Neural cell (in vitro differentiated cells): Measurements from ENCODE around the gene RASGEF1C. TPM values are rescaled to one million over a fixed set of nuclear protein-coding genes. Genes with fewer than 3 reads are reported as not detected.

Experiments
- H2AFZ ChIP-seq: fragments of 200-600, 300-800 bp; sonication (generic), shearing (Covaris generic); 2 replicates; pipeline ENCODE4 v1.6.0; 2014; ENCODE audit warnings: low read depth, mild to moderate bottlenecking, antibody characterized with exemption, low read length, moderate library complexity
- H3F3A ChIP-seq: fragments of 200-600 bp; shearing (Covaris generic); 2 replicates; pipeline ENCODE4 v1.6.1; 2016; ENCODE audit warnings: mild to moderate bottlenecking, moderate library complexity, mixed read lengths, antibody characterized with exemption, low read length; ENCODE audit not compliant: insufficient read depth, poor library complexity, severe bottlenecking
- H3K27ac ChIP-seq: fragments of 200-600, 300-800 bp; sonication (generic), shearing (Covaris generic); 2 replicates; pipeline ENCODE4 v1.5.1; 2014; ENCODE audit warnings: mild to moderate bottlenecking, low read length, moderate library complexity
- H3K27me3 ChIP-seq: fragments of 300-800, 200-600 bp; sonication (generic), shearing (Covaris generic); 2 replicates; pipeline ENCODE4 v1.6.0; 2014; ENCODE audit warnings: mild to moderate bottlenecking, low read depth, low read length, moderate library complexity; ENCODE audit not compliant: insufficient read depth
- H3K36me3 ChIP-seq: fragments of 300-800, 200-600 bp; sonication (generic), shearing (Covaris generic); 2 replicates; pipeline ENCODE4 v1.5.1; 2014; ENCODE audit warnings: mild to moderate bottlenecking, antibody characterized with exemption, low read length, moderate library complexity; ENCODE audit not compliant: insufficient read depth
- H3K4me2 ChIP-seq: fragments of 300-800, 200-600 bp; sonication (generic), shearing (Covaris generic); 2 replicates; pipeline ENCODE4 v1.6.0; 2014; ENCODE audit warnings: mild to moderate bottlenecking, low read length
- H3K4me3 ChIP-seq: fragments of 300-800, 200-600 bp; sonication (generic), shearing (Covaris generic); 2 replicates; pipeline ENCODE4 v1.5.1; 2014; ENCODE audit warnings: mild to moderate bottlenecking, low read length, moderate library complexity
- H3K79me2 ChIP-seq: fragments of 200-600 bp; shearing (Covaris generic); replicated peaks from 2 replicates; pipeline ENCODE4 v1.6.0; 2014; ENCODE audit warnings: mild to moderate bottlenecking, low read length, moderate library complexity; ENCODE audit not compliant: insufficient read depth
- H3K9ac ChIP-seq: fragments of 300-800, 200-600 bp; sonication (generic), shearing (Covaris generic); 2 replicates; pipeline ENCODE4 v1.6.1; 2016; ENCODE audit warnings: mild to moderate bottlenecking, low read length, mixed read lengths
- H3K9me2 ChIP-seq: fragments of 200-600 bp; shearing (Covaris generic); 2 replicates; pipeline ENCODE4 v1.6.1; 2016; ENCODE audit warnings: mild to moderate bottlenecking, low read length, mixed read lengths; ENCODE audit not compliant: insufficient read depth
- H3K9me3 ChIP-seq: fragments of 200-600, 300-800 bp; sonication (generic), shearing (Covaris generic); 2 replicates; pipeline ENCODE4 v1.6.1; 2016; ENCODE audit warnings: mild to moderate bottlenecking, mixed run types, low read length, moderate library complexity, mixed read lengths
- H4K20me1 ChIP-seq: fragments of 200-600 bp; shearing (Covaris generic); 2 replicates; pipeline ENCODE4 v1.6.1; 2016; ENCODE audit warnings: mild to moderate bottlenecking, mixed run types; ENCODE audit not compliant: insufficient read depth
- EP300 ChIP-seq: fragments of 450-650 bp; conservative IDR thresholded peaks from 2 replicates; pipeline ENCODE4 v1.6.1; 2014; ENCODE audit warnings: antibody characterized with exemption, mild to moderate bottlenecking, moderate library complexity; ENCODE audit not compliant: poor library complexity, severe bottlenecking
- EZH2 ChIP-seq: fragments of 200-600, 300-800 bp; shearing (Covaris generic), sonication (generic); IDR thresholded peaks from 2 replicates; pipeline ENCODE4 v1.6.1; 2014; ENCODE audit warnings: antibody characterized with exemption, low read length, borderline replicate concordance, mild to moderate bottlenecking; ENCODE audit not compliant: insufficient read depth, poor library complexity, severe bottlenecking
- MXI1 ChIP-seq: fragments of 450-650 bp; conservative IDR thresholded peaks from 2 replicates; pipeline ENCODE4 v1.6.1; 2014; ENCODE audit warnings: antibody characterized with exemption, mild to moderate bottlenecking; ENCODE audit not compliant: poor library complexity, severe bottlenecking
- RAD21 ChIP-seq: fragments of 450-650 bp; conservative IDR thresholded peaks from 2 replicates; pipeline ENCODE4 v1.6.1; 2014; ENCODE audit warnings: antibody characterized with exemption, mild to moderate bottlenecking, moderate library complexity
- polyA plus RNA-seq: library from polyadenylated mRNA; depleted of rRNA; stranded (reverse); fragments of >200 nt; gene quantifications from 2 replicates; pipeline ENCODE4 v1.2.3, GENCODE V29; 2014
- TF ChIP-seq, protein P1 (sequence below): IDR thresholded peaks from 2 replicates; pipeline ENCODE4 v1.6.1; 2012; ENCODE audit warnings: borderline replicate concordance
- TF ChIP-seq, protein P2 (sequence below): fragments of 450-650 bp; IDR thresholded peaks from 2 replicates; pipeline ENCODE4 v1.5.1; 2014; ENCODE audit warnings: antibody characterized with exemption, mild to moderate bottlenecking, moderate library complexity; ENCODE audit not compliant: poor library complexity, severe bottlenecking

The RASGEF1C gene
- polyA plus RNA-seq, 1 donor from 2014 or later = 5.3 TPM

DNA sequence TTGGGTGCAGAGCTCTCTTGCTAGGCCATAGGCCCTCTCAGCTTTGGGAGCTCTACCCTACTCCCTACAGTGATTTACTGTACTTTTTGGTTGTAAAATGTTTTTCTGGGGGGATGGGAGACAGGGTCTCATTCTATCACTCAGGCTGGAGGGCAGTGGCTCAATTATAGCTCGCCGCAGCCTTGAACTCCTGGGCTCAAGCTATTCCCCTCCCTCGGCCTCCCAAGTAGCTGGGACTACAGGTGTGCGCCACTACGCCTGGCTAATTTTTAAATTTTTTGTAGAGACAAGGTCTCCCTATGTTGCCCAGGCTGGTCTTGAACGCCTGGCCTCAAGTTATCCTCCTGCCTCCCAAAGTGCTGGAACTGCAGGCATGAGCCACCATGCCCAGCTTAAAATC, 115.8 kb downstream of the RASGEF1C start:
- Histone ChIP-seq H3K4me2 (no peak overlapping the region), H3K9me2 (no peaks in the 10 kb centered on the region), H3K9me3 (no peaks in the 10 kb centered on the region), H3K27me3 (no peaks in the 10 kb centered on the region), H3K36me3 (no peaks in the 10 kb centered on the region), H3F3A (no peaks in the 10 kb centered on the region), H3K27ac (no peak overlapping the region), H3K4me3 (no peak overlapping the region), H3K79me2 (no peaks in the 10 kb centered on the region), H4K20me1 (no peaks in the 10 kb centered on the region), H3K9ac (no peak overlapping the region), H2AFZ (no peak overlapping the region)
- TF ChIP-seq, protein P1, sequence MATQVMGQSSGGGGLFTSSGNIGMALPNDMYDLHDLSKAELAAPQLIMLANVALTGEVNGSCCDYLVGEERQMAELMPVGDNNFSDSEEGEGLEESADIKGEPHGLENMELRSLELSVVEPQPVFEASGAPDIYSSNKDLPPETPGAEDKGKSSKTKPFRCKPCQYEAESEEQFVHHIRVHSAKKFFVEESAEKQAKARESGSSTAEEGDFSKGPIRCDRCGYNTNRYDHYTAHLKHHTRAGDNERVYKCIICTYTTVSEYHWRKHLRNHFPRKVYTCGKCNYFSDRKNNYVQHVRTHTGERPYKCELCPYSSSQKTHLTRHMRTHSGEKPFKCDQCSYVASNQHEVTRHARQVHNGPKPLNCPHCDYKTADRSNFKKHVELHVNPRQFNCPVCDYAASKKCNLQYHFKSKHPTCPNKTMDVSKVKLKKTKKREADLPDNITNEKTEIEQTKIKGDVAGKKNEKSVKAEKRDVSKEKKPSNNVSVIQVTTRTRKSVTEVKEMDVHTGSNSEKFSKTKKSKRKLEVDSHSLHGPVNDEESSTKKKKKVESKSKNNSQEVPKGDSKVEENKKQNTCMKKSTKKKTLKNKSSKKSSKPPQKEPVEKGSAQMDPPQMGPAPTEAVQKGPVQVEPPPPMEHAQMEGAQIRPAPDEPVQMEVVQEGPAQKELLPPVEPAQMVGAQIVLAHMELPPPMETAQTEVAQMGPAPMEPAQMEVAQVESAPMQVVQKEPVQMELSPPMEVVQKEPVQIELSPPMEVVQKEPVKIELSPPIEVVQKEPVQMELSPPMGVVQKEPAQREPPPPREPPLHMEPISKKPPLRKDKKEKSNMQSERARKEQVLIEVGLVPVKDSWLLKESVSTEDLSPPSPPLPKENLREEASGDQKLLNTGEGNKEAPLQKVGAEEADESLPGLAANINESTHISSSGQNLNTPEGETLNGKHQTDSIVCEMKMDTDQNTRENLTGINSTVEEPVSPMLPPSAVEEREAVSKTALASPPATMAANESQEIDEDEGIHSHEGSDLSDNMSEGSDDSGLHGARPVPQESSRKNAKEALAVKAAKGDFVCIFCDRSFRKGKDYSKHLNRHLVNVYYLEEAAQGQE = no peak
- TF ChIP-seq, protein P2, sequence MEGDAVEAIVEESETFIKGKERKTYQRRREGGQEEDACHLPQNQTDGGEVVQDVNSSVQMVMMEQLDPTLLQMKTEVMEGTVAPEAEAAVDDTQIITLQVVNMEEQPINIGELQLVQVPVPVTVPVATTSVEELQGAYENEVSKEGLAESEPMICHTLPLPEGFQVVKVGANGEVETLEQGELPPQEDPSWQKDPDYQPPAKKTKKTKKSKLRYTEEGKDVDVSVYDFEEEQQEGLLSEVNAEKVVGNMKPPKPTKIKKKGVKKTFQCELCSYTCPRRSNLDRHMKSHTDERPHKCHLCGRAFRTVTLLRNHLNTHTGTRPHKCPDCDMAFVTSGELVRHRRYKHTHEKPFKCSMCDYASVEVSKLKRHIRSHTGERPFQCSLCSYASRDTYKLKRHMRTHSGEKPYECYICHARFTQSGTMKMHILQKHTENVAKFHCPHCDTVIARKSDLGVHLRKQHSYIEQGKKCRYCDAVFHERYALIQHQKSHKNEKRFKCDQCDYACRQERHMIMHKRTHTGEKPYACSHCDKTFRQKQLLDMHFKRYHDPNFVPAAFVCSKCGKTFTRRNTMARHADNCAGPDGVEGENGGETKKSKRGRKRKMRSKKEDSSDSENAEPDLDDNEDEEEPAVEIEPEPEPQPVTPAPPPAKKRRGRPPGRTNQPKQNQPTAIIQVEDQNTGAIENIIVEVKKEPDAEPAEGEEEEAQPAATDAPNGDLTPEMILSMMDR = no peak
- TF ChIP-seq MXI1 (no peak), EP300 (no peak)

DNA sequence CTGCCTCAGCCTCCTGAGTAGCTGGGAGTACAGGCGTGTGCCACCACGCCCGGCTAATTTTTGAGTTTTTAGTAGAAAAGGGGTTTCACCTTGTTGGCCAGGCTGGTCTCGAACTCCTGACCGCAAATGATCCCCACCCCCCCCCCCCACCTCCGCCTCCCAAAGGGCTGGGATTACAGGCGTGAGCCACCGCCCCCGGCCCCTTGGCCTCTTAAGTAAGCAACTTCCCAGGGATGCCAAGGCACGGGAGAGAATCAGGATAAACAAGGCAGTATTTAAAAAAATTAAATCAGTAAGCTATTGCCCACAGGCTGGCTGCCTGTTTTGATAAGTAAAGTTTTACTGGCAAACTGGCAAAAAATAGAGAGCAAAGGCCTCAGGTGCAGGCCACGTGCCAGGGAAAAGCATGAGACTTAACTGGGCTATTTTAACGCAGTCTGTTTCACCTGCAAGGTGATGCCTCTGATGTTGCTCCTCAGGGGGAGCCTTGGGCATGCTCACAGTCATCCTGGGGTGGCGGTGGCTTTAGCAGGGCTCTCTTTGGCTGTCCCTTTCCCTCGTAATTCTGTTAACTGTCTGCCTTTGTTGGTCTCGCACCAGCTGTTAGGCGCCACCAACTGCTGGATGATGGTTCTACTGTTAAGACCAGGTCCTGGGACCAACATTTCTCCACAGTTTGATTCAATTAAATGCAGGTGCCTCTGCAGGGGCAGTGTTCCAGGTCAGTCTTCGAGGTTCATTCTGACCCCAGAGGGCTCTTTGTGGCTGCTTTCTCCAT, 118.1 kb downstream of the RASGEF1C start:
- H3K9ac ChIP-seq = no peak overlapping the region
- no peaks in the 10 kb centered on the region for H3K36me3 ChIP-seq
- H3K79me2 ChIP-seq = no peaks in the 10 kb centered on the region
- H2AFZ ChIP-seq = no peak overlapping the region
- H3K9me3 ChIP-seq = no peaks in the 10 kb centered on the region
- no peaks in the 10 kb centered on the region for H3K9me2 ChIP-seq
- H4K20me1 ChIP-seq = no peaks in the 10 kb centered on the region
- H3K27me3 ChIP-seq = no peaks in the 10 kb centered on the region
- peak overlapping the region; percentile 63 for H3K4me3 ChIP-seq
- H3K4me2 ChIP-seq = no peak overlapping the region
- no peak overlapping the region for H3K27ac ChIP-seq
- TF ChIP-seq RAD21 (peak; percentile 15), EZH2 (no peak)
- TF ChIP-seq, protein P2 = peak; percentile 32
- no peaks in the 10 kb centered on the region for H3F3A ChIP-seq
